HEK293 (cell line): ENCODE data around the gene CACNG3.

Experiments
- RBAK ChIP-seq: fragments of 450-650 bp; formaldehyde crosslinking; IDR thresholded peaks from 2 replicates; pipeline ENCODE4 v1.5.1; 2016; ENCODE audit warnings: missing biosample characterization, missing genetic modification characterization
- ZBTB17 ChIP-seq: fragments of 450-650 bp; formaldehyde crosslinking; IDR thresholded peaks from 2 replicates; pipeline ENCODE4 v1.5.1; 2016; ENCODE audit warnings: missing biosample characterization, missing genetic modification characterization
- ZNF132 ChIP-seq: fragments of 450-650 bp; formaldehyde crosslinking; IDR thresholded peaks from 2 replicates; pipeline ENCODE4 v1.5.1; 2017; ENCODE audit warnings: missing biosample characterization, missing genetic modification characterization, borderline replicate concordance
- TF ChIP-seq, protein P1 (sequence below): fragments of 450-650 bp; formaldehyde crosslinking; IDR thresholded peaks from 2 replicates; pipeline ENCODE4 v1.5.1; 2016; ENCODE audit warnings: missing biosample characterization, missing genetic modification characterization
- TF ChIP-seq, protein P2 (sequence below): fragments of 450-650 bp; formaldehyde crosslinking; IDR thresholded peaks from 2 replicates; pipeline ENCODE4 v1.5.1; 2016; ENCODE audit warnings: missing biosample characterization, missing genetic modification characterization
- TF ChIP-seq, protein P3 (sequence below): fragments of 450-650 bp; formaldehyde crosslinking; IDR thresholded peaks from 2 replicates; pipeline ENCODE4; 2016; ENCODE audit warnings: missing biosample characterization, missing genetic modification characterization
- TF ChIP-seq, protein P4 (sequence below): fragments of 450-650 bp; formaldehyde crosslinking; IDR thresholded peaks from 2 replicates; pipeline ENCODE4 v1.5.0; 2017; ENCODE audit warnings: missing biosample characterization, missing genetic modification characterization, borderline replicate concordance
- TF ChIP-seq, protein P5 (sequence below): fragments of 450-650 bp; formaldehyde crosslinking; IDR thresholded peaks from 2 replicates; pipeline ENCODE4 v1.5.1; 2016; ENCODE audit warnings: missing biosample characterization, missing genetic modification characterization

DNA sequence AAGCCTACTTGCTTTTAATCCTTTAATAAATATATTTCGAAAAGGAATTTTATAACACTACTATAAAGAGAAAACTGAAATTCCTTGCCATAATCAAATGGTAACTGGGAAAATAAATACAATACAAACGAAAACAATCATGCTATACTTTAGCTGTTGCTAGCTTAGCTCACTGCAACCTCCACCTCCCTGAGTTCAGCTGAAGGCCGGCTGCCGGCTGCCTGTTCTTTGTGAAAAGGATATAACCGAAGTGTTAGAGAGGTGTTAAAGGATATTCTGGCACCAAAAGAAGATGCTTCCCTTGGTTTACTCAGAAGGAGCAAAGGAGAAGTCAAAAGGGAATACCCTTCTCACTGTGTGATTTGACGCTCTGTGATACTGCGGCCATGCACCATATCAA is 108.5 kb downstream of the CACNG3 start:
- no peak for TF ChIP-seq ZNF132 (tag by site-specific recombination)
- TF ChIP-seq, protein P1, sequence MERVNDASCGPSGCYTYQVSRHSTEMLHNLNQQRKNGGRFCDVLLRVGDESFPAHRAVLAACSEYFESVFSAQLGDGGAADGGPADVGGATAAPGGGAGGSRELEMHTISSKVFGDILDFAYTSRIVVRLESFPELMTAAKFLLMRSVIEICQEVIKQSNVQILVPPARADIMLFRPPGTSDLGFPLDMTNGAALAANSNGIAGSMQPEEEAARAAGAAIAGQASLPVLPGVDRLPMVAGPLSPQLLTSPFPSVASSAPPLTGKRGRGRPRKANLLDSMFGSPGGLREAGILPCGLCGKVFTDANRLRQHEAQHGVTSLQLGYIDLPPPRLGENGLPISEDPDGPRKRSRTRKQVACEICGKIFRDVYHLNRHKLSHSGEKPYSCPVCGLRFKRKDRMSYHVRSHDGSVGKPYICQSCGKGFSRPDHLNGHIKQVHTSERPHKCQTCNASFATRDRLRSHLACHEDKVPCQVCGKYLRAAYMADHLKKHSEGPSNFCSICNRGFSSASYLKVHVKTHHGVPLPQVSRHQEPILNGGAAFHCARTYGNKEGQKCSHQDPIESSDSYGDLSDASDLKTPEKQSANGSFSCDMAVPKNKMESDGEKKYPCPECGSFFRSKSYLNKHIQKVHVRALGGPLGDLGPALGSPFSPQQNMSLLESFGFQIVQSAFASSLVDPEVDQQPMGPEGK (tag by site-specific recombination), result no peak
- TF ChIP-seq, protein P2, sequence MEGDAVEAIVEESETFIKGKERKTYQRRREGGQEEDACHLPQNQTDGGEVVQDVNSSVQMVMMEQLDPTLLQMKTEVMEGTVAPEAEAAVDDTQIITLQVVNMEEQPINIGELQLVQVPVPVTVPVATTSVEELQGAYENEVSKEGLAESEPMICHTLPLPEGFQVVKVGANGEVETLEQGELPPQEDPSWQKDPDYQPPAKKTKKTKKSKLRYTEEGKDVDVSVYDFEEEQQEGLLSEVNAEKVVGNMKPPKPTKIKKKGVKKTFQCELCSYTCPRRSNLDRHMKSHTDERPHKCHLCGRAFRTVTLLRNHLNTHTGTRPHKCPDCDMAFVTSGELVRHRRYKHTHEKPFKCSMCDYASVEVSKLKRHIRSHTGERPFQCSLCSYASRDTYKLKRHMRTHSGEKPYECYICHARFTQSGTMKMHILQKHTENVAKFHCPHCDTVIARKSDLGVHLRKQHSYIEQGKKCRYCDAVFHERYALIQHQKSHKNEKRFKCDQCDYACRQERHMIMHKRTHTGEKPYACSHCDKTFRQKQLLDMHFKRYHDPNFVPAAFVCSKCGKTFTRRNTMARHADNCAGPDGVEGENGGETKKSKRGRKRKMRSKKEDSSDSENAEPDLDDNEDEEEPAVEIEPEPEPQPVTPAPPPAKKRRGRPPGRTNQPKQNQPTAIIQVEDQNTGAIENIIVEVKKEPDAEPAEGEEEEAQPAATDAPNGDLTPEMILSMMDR (tag by site-specific recombination), result no peak
- TF ChIP-seq, protein P3, sequence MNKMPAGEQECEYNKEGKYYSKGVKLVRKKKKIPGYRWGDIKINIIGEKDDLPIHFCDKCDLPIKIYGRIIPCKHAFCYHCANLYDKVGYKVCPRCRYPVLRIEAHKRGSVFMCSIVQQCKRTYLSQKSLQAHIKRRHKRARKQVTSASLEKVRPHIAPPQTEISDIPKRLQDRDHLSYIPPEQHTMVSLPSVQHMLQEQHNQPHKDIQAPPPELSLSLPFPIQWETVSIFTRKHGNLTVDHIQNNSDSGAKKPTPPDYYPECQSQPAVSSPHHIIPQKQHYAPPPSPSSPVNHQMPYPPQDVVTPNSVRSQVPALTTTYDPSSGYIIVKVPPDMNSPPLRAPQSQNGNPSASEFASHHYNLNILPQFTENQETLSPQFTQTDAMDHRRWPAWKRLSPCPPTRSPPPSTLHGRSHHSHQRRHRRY (tag by site-specific recombination), result no peak
- TF ChIP-seq RBAK, result no peak
- TF ChIP-seq, protein P4, sequence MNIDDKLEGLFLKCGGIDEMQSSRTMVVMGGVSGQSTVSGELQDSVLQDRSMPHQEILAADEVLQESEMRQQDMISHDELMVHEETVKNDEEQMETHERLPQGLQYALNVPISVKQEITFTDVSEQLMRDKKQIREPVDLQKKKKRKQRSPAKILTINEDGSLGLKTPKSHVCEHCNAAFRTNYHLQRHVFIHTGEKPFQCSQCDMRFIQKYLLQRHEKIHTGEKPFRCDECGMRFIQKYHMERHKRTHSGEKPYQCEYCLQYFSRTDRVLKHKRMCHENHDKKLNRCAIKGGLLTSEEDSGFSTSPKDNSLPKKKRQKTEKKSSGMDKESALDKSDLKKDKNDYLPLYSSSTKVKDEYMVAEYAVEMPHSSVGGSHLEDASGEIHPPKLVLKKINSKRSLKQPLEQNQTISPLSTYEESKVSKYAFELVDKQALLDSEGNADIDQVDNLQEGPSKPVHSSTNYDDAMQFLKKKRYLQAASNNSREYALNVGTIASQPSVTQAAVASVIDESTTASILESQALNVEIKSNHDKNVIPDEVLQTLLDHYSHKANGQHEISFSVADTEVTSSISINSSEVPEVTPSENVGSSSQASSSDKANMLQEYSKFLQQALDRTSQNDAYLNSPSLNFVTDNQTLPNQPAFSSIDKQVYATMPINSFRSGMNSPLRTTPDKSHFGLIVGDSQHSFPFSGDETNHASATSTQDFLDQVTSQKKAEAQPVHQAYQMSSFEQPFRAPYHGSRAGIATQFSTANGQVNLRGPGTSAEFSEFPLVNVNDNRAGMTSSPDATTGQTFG, result no peak
- TF ChIP-seq ZBTB17 (tag by site-specific recombination), result no peak
- TF ChIP-seq, protein P5, sequence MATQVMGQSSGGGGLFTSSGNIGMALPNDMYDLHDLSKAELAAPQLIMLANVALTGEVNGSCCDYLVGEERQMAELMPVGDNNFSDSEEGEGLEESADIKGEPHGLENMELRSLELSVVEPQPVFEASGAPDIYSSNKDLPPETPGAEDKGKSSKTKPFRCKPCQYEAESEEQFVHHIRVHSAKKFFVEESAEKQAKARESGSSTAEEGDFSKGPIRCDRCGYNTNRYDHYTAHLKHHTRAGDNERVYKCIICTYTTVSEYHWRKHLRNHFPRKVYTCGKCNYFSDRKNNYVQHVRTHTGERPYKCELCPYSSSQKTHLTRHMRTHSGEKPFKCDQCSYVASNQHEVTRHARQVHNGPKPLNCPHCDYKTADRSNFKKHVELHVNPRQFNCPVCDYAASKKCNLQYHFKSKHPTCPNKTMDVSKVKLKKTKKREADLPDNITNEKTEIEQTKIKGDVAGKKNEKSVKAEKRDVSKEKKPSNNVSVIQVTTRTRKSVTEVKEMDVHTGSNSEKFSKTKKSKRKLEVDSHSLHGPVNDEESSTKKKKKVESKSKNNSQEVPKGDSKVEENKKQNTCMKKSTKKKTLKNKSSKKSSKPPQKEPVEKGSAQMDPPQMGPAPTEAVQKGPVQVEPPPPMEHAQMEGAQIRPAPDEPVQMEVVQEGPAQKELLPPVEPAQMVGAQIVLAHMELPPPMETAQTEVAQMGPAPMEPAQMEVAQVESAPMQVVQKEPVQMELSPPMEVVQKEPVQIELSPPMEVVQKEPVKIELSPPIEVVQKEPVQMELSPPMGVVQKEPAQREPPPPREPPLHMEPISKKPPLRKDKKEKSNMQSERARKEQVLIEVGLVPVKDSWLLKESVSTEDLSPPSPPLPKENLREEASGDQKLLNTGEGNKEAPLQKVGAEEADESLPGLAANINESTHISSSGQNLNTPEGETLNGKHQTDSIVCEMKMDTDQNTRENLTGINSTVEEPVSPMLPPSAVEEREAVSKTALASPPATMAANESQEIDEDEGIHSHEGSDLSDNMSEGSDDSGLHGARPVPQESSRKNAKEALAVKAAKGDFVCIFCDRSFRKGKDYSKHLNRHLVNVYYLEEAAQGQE (tag by site-specific recombination), result no peak
